Activated CD4-positive, alpha-beta T cell treated with anti-CD3 and anti-CD28 coated beads for 24 hours (primary cell): ENCODE results near the gene FOXP1.

Experiments
- DNase-seq, 2 donors: peaks; one replicate each; pipeline ENCODE4 v3.0.0-alpha.2; 2020; ENCODE audit warnings: low read depth in 2 of 2

The FOXP1 gene

DNA sequence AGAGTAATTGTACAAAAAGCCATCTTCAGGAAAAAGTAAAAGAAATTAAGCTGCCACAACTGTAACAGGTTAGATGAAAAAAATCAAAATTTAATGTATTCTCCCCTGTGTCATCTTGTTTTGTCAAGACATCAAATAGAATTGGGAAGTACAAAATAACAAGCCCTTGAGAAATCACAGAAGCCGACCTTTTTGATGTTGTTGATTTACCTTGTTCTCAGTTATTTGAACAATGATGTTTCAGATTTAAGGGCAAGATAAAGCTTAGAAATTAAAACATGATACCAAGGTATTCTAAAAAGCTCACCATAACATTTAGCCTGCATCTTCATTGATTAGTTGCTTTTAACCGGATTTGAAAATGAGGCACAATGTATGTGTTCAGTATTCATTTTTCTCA lies 523.0 kb downstream of the FOXP1 start:
- no peak for DNase-seq

DNA sequence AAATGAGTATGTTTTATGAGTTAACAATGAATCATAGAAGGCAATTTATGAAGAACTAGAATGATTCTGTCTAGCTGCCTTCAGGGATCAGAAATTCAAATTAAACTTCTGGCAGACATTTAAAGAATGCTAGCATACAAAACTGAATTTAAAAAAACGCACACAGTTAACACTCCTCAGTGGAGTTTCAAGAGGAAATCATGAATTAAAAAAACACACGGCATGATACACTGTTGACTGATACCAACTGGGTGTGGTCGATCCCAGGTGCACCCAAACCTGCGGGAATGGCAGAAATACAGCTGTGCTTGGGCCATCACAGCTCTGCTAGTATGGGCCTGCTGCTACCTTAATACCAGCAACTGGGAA lies 526.0 kb downstream of the FOXP1 start:
- DNase-seq = no peak

DNA sequence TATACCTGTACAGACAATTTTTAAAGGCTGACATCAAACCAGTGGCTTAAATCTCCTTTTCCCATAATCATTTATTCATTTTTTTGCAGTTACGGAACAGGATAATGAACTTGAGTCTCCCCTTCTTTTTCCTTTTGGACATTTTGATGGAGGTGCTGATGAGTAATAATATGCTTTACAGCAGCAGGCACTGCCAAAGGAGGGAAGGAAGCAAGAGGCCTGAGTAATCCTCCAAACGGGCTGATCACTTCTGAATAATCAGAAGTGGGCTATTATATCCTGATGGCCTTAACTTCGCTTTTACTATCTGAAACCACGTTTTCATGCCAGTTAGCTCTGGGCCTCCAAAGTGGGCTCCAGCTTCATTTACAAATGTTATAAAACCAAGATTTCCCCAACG lies 527.2 kb downstream of the FOXP1 start:
- no peak for DNase-seq

DNA sequence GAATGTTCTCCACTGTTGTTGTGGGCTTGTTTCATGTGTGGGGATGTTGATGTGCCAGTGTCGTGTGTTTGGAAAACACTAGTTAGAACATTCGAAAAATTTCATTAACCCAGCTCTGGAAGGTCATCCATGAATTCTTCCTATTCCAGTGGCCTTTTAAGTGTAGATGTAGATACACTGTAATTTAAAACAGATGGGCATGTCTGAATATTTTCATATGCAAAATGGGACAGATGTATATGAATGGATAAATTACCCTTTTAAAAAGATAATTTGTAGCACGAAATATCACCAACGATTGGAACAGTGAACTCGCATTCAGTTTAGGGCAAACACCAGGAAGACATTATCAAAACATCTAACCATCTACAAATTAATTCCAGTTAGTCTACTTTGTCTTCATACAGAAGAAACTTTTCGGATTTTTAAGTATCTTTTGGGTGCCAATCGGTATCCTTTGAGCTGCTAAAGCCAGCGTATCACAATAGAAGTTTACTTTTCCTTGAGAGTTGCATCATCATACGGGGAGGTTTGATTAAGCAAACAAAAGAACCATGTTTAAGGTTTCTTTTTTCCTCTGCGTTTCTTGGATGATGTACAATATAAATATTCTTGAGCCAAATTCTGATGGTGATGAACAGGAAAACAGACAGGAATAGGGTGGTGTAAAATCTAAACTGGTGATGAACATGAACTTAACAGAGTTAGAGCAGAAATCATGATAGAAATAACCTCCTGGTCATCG lies 528.1 kb downstream of the FOXP1 start:
- DNase-seq = no peak

DNA sequence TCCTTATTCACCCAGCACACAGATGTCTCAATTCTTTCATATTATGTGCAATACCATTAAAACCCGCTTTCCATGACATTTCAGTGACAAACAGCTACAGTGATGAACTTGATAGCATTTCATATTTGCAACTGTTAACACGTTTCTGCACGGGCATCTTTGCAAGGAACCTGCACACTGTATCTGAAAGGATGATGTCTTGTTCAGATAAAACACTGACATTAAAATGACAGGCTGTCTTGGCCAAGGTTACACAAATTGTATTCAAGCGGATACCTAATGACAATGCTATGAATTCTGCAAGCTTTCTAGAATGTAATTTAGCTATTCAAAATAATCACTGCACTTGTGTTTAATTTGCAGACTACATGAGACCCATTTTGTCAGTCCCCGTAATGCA lies 529.2 kb downstream of the FOXP1 start:
- DNase-seq = no peak

DNA sequence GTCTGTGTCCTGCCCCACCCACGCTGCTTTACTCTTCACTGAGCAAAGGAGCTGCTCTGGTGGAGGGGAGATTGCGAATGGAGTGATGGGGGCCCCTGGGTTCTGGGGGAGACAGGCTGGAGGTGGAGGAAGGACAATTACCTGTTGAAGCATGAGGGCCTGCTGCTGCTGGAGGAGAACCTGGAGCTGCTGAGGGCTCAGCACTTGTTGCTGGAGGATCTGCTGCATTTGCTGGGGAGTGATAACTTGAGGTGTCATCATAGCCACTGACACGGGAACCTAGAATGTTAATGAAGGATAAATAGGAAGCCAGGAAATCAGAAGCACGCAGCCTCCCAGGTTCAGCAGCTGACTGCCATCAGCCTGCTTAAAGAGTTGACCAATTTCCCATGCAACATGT lies 530.0 kb downstream of the FOXP1 start:
- DNase-seq = no peak

DNA sequence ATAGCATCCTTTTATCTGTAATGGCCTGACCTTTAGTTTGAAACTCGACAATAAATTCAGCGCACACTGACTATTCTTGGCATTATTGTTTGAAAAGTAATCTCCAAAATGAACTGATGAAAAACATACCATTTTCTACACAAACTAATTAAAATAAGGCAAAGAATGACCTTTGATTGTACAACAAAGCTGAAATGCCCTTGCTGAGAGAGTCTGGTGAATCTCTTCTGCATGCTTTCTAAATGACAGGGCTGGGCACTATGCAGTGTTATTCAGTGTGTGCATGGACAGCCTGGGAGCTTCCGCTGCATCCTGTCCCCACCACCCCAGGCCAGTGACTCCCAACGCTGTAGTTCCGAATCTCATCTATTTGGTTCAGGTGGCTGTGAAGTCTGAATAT lies 530.8 kb downstream of the FOXP1 start:
- no peak for DNase-seq

DNA sequence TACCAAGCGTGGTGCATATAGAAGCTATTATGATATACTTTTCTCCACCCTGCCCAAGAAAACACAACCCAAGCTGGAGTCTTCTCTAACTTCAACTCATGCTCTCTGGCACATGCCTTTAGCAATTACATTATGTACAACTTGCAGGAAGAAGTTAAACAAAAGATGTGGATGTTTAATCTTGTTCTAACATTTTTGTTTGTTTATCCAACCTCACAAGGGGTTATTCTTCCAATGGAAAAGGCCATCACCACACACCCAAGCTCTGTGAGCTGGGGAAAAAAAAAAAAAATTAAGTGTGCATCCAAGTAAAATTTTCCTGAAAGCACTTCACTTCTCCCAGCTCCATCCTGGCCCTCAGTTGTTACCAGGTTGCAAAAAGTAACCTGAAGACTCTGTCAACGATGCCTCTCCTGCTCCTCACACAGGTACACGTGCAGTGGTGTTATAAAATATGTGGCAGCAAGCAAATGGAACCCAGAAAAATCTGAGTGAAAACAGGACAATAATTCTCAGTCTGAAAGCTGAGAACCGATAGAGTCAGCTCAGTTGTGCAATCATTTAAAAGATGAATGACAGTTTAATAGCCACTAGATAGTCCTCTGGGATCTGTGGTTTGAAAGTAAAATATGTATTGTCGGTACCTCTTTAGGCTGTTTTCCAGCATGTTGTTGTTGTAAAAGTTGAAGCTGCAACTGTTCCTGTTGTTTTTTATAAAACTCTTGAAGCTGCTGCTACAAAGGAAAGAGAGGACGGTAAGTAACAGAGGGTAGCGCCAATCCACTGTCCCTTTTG lies 531.4 kb downstream of the FOXP1 start:
- no peak for DNase-seq

DNA sequence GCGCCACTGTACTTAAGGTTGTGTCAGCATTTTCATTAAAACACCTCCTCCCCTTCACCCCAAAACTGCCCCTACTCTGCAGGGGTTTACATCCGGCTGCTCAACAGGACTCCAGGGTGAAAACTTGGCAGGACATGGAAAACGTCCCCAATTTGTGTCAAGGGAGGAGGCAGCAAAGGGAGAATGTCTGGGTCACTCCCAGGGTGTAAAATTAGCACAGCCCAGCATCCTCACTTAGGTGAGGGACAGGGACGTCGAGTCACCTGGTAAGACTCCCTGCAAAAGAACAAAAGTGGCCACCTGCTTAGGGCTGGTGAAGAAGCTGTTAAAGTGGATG lies 532.3 kb downstream of the FOXP1 start:
- DNase-seq = no peak

DNA sequence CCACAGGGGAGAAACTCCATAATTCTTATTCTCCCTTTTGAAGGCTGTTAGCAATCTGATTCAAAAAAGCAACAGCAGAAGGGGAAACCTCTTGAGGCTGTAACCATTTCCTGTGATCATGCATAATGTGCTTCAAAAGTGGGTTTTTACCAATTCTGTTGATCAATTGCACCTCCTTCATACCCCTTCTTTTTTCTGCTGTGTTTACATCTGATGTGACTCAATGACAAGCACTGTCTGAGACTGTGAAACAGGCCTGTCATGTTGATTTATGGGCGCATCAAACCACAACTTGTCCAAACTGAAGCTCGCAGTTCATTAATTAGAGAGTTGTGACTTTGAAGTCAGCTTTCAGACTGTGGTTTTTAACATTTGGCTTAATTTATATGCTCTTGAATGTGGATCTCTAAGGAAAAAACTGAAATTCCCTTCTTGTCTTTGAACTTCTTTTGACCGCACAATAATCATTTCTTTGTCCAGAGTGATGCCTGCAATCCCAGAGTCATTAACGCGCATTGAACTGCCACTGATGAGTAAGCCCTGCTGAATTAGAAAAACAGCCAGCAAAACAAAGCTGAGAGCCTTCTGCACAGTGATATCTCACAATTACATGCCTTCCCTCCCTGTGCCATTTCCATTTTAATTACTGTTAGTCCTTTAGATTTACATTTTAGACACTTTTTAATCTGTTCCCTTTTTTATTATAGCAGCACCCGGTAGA lies 532.8 kb downstream of the FOXP1 start:
- no peak for DNase-seq

DNA sequence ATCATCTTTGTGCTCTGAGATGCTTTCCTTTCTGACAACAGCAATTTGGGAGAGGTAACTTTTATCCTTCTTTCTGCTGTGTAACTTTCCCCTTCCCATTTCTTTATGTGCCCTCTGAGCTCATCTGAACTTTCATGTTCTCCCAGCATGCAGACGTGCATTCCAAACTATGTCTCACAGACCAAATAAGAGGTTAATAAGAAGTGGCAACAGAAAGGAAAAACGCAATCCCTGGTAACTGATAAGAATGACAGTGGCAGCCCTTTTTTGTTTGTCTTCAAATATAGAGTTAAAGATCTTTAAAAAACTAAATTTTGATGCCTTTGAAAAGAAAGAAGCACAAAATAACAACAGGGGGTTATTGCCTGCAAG lies 533.4 kb downstream of the FOXP1 start:
- no peak for DNase-seq

DNA sequence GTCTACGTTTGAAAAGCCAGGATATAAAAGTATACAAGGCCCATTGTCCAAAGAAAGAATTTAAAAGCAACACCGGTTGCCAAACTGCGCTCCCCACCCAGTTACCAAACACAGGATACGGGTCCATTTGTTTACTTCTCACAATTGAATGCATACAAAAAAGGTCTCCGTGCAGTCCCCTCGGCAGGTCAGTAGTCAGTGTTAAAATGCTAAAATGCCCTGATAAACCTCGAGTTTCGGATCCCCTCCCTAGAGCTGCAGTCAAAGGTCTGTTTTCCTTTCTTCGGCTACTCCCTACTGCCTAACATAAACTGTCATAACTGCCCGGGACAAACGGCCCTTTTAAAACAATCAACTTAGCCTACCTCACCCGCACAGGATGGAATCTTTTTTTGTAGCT lies 534.6 kb downstream of the FOXP1 start:
- no peak for DNase-seq

DNA sequence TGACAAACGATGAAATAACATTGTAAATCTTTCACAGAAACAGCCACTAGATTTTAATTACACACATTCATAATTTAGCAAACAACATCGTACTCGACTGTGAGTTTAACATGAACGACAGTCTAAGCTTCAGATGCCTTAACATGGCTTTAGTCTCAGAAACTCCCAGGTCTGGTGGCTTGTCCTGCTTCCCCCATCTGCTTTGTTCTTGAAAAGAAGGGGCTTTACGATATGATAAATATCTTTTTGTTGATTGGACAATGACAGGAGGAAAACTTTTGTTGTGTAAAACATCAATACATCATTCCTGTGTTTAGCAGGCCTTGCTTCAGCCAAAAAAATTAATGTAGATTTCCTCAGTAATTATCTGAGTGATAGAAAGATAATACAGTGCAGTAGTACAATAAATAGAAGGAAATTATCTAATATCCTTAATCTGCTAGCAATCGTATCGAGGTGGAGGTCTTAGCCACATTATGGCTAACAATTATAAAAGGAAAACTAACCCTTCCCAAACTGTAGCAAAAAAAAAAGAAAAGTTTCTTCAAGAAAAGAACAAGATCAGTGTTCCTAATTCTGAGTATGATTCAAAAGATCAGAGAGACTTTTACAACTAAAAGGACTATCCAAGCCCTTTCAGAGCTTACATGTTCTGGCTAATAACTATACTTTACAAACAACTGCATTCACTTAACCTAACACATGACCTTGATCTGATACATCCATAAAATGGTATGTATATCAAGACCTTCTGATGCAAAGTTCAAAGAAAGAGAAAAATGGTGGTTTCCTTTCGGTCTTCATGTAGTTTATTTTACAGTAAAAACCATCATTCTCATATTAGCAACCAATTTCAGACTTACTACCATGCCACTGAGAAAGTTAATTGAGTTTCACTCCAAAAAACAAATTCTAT lies 535.7 kb downstream of the FOXP1 start:
- no peak for DNase-seq

DNA sequence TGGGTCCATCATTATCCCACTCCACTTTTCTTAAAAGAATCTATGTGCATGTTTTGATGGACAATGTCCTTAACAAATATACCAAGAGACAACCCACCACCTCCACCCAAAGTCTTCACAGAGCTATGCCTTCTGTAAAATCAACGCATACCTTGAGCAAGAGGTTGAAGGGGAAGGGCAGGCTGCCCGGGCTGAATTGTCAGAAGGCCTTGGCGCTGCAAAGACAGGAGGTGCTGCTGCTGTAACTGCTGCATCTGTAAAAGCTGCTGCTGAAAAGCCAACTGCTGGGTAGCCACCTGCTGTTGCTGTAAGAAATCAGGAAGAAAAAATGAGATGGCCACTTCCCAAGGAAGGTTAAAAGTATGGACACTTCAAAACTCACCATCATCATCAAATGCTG lies 536.7 kb downstream of the FOXP1 start:
- DNase-seq = no peak

DNA sequence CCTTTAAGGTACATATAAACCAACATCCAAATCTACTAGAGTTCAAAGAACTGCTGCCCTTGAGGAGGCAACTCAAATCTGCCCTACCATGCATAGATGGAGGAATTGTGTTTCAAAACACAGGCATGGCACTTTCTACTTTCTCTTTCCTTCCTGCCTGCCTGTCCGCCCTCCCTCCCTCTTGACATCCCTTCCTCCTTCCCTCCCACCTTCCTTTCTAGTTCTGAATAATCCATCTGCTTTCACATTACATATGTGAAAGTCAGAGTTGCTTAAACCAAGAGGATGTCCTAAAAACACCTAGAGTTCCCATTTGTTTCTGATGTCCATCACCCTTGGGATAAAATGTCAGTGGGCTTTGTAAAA lies 537.6 kb downstream of the FOXP1 start:
- no peak for DNase-seq

DNA sequence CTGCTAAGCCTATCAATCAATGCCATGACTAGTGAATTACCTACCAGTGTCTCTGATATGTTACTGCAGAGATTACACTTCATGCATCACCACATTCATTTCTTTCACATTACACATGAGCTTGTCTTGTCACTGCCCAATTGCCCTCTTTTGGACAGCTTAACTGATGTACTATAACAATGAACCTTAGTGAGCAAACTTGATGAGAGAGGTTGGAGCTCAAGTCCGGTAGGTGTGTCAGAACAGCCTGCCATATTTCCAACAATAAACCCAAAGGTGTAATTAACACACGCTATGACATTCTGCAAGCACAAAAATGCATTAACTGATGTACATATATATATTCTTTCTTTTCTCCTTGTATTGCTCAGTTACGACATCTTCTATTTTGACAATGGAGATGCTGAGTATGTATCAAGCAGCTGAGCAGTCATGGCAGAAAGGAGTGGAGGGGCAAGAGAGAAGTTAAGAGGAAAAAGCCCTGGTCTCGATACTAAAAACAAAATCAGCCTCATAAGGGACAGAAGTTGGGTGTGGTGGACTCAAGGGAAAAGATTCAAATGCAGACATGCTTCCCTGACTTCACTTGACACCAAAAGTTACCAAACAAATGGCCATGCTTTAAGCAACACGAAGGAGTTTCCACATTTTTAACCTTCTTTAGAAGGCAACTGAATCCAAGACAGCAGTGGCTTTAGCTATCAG lies 538.2 kb downstream of the FOXP1 start:
- no peak for DNase-seq

DNA sequence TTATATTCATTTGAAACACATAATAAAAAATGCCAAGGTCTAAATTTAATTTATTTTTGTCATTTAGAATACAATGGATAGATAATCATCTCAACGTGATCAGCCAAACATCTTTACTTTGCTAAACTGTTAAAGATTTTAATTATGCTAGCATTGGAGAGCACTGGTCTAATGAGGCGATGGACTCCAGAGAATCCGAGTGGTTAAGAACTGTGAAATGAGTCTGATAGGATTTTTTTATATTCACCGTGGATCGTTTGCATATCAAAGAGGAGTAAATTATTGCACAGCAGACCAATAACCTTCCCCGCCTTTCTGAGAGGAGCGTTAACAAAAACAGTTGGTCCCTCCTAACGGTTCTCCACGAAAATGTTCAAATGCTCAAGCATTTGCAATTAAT lies 540.8 kb downstream of the FOXP1 start:
- no peak for DNase-seq

DNA sequence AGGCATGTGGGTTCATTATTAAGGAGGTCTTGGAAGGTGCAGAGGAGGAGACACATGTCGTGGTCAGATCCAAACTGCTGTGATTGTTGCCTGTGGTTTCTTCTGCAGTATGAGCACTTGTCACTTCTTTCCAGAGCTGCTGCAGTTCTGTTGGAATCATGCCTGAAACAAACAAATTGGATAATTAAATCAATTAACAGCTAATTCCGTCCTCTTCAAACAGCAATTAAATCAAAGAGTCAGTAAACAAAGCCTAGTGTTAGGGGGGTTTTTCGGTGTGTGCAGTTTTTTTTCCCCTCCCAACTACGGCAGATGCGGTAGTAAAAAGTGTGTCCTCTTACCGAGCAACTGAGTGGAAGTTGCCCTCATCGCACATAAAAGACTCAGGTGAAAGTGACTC lies 542.2 kb downstream of the FOXP1 start:
- DNase-seq = no peak

DNA sequence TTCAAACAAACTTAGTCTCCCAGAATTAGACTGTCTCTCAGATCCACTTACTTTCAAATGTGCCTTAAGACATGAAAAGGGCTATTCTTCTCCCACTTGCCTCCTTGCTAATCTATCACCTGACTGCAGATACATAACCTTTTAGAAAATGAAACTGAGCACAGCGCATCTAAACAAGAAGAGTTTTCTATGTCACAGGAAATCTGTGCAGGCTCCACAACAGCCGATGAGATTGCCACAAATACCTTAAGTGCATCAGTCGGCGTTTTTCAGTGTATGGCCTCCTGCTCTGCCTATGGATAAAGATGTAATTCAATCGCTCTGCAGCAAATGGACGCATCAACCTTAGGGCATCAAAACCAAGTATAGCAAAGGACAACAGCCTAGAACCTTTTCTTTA lies 544.2 kb downstream of the FOXP1 start:
- DNase-seq = no peak

DNA sequence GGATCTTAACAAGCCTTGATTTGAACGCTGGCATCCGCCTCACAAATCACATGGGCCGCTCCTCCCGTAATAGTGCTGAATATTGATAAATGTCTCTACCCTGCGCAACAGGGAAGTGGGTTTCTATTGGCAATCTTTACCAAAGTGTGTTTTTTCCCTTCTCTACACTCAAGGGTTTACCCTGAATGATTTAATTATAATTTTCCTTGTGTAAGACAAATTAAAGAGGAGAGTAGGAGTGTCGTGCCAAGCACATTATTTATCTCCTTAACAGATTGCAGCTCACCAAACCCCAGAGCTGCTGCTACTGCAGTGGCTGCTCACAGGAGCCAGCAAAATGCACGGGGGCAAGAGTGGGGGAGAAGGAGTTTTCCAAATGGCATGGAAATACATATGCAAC lies 545.8 kb downstream of the FOXP1 start:
- no peak for DNase-seq

DNA sequence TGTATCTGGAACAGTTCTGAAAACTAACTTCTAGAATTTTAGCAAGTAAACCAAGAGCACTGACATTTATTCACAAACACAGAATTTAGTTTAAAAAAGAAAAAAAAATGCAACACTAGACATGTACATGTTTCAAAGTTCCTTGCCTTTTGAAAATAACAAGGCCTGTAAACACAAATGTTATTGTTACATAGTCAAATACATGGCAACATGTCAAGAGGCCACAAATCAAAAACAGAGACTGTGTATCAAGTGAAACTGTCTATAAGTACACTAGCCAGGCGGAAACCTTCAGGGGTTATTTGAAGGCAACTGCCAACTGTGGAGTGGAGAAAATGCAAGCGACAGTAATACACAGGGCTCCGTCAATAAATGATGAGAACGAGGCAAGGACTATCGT lies 547.6 kb downstream of the FOXP1 start:
- no peak for DNase-seq

DNA sequence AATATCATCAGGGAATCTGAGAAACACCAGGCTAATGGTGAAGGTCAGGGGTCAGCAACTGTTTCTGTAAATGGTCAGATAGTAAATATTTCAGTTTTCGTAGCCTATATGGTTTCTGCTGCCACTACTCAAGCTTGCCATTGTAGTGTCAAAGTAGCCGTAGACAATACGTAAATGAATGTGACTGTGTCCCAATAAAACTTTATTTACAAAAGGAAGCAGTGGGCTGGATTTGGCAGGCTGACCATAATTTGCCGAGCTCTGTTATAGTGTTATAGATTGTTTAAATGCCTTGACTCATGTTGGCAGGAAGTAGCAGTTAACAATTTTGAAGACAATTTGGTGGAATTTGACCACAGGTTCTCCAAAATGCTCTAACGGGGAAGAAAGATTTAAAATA lies 548.2 kb downstream of the FOXP1 start:
- no peak for DNase-seq
